RPMI8226 (cell line): Measurements from ENCODE around the gene PRR19.
A peak's percentile ranks its signal among the peaks of the same experiment; 100 is the strongest.

Source experiments
- DNase-seq: peaks from one replicate; pipeline ENCODE4 v3.0.0-alpha.2; 2015

Gene PRR19

DNA sequence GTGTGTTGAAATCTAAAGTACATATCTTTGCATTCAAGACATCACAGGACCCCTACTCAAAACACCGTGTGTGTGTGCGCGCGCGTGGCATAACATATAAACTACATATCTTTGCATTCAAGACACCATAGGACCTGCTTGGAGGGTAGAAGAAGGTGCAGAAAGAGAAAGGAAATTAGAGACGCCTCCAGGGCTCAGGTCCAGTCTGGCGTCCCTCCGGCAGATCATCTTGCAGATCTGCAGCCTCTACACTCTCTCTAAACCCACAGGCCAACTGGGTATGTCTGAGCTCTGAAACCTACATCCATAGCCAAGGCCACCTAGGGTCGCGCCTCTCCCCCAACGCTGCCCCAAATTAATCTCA is 1.2 kb downstream of the PRR19 start:
- DNase-seq: no peak

DNA sequence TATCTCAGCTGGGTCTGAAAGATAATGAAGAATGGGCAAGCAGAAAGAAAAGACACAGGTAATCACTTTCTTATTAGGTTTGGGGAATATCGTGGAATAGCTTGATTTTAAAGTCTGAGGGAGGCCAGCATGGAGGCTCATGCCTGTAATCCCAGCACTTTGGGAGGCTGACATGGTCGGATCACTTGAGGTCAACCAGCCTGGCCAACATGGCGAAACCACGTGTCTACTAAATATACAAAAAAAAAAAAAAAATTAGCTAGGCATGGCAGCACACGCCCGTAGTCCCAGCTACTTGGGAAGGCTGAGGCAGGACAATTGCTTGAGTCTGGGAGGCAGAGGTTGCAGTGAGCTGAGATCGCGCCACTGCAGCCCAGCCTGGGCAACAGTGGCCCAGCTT is 1.9 kb downstream of the PRR19 start:
- DNase-seq: no peak

DNA sequence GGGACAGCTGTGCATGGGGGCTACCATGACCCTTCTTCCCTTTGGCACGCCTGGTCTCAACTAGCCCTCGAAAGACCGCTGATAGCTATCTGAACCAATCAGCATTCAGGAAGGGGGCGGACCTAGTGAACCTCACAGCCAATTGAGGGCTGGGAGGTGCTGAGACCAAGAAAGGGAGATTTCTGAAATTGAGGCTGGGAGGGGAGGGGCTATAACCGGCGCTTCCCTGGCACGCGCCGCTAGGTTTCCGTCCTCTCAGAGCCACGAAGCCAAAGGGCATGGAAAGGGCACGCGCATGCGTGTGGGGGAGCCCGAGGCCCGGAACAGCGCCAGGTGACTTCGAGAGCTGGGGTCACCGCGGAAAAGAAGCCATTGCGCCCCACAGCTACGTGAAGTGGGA is 4.7 kb downstream of the PRR19 start:
- DNase-seq: no peak

DNA sequence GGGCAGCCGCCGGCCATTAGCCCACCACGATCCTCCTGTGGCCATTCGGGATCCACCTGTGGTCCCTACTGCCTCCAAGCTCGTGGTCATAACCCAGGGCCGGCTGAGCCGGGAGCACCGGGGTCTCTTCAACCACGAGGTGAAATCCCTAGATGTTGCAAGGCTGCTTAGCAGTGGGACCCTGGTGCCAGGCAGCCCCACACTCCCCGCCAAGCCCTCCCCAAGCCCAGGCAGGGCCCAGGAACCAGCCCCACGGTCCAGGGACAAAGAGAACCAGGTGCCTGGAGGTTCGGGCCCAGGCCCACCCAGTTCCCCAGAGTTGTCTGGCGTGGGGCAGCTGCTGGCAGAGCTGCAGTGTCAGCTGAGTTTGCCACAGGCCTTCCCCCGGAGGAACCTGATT is 7.8 kb downstream of the PRR19 start:
- DNase-seq: no peak

DNA sequence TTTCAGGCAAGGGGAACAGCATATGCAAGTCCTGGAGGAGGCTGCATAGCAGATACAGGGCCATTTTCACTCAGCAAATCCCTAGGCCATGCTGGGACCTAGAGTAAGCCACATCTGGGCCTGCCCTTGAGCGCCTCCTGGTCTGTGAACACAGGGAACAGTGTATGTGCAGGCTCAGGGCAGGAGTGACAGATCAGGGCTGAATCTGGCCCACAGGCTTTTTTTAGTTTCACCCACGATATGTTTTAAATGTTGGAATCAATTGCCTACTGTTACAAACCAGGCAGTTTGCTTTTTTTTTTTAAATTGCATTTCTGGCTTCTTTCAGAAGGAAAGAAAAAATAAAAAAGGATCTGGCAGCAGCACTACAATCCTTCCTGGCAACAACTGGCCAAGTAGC is 9.7 kb downstream of the PRR19 start:
- peak; percentile 33 for DNase-seq

DNA sequence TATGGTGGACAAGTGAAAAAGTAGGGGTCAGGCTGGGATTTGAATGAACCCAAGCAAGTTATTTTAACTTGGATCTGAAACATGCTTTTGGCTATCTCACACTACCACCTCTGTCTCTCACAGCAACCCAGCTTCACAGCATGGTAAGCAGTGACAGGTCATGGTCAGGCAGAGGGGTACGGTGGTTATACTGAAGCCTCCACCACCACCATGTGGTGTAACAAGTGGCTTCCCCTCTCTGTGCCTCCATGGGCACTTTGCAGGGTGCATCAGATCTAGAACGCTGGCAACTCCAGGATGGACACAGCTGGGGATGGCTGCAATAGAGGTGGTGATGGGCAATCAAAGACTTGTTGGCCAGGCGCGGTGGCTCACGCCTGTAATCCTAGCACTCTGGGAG is 10.4 kb downstream of the PRR19 start:
- no peak for DNase-seq

DNA sequence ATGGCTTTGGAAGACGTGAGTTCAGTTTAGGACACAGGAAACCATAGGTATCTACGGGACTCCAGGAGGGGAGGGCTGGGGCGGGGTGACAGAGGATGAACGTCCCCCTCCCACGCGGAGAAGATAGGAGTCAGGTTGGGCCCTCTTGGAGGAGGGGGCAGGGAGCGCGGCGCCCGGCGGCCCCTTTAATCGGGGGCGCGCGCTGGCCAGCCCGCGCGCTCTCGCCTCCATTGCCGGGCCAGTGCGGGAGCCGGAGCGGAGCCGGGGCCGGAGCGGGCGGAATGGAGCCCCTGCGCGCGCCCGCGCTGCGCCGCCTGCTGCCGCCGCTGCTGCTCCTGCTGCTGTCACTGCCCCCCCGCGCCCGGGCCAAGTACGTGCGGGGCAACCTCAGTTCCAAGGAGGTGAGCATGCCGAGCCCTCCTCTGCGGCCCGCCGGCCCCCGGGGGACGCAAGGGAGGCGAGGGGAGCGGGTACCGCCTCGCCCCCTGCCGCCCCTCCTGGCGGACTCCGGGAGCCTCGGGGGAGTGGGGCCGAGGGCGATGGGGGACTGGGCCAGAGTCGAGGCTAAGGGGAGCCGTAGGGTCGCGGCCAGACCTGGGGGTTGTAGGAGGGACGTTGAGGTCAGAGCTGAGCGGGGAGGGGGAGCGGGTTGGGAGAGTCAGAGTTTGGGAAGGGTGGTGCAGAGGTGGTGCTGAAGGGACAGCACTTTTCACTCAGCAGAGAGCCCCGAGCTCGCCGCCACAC is 11.3 kb downstream of the PRR19 start, which contains the start of gene TMEM145:
Gene TMEM145 (plus strand): TSS at position 214 of the 744 bp plus-strand sequence. CDS start 68 bp downstream, at position 282.
- peak; percentile 65 for DNase-seq

DNA sequence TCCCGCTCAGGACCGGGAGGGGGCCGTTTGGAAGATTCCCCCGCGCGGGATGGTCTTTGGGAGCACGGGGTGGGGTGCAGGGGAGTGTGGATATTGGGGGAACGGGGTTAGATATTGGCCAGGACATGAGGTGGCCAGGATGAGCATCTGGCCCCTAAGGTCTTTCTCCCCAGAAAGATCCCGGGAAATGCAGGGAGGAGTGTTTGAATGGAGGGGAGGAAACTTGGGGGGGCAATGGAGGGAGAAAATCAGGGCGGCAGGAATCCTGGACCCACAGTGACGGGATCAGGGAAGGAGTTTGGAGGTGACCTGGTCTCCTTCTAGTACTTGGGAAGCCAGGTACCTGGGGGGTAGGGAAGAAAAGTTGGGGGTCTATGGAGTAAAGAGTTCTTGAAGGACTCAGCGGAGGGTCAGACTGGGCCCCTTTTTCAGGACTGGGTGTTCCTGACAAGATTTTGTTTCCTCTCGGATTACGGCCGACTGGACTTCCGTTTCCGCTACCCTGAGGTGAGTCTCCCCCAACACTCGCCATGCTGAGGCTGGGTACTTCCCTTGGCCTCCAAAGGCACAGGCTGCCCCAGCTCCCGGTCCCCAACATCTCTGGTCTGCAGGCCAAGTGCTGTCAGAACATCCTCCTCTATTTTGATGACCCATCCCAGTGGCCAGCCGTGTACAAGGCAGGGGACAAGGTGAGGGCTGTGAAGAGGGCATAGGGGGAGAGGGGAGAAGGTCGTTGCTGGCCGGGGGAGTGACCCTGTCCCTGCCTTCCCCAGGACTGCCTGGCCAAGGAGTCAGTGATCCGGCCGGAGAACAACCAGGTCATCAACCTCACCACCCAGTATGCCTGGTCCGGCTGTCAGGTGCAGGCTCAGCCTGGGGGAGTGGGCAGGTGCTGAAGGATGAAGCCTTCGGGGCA is 12.2 kb downstream of the PRR19 start:
- no peak for DNase-seq

DNA sequence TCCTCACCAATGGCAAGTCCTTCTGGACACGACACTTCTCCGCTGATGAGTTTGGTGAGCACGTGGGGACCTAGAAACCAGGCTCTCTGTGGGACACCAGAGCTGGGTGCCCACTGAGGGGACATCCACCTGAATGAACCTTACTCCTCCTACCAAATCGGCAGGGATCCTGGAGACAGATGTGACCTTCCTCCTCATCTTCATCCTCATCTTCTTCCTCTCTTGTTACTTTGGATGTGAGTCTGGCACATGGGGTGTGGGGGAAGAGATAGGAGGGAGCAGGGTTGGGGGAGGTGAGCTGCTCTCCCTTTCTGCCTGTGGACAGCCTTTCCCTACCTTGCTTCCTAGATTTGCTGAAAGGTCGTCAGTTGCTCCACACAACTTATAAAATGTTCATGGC is 13.1 kb downstream of the PRR19 start:
- DNase-seq: no peak

DNA sequence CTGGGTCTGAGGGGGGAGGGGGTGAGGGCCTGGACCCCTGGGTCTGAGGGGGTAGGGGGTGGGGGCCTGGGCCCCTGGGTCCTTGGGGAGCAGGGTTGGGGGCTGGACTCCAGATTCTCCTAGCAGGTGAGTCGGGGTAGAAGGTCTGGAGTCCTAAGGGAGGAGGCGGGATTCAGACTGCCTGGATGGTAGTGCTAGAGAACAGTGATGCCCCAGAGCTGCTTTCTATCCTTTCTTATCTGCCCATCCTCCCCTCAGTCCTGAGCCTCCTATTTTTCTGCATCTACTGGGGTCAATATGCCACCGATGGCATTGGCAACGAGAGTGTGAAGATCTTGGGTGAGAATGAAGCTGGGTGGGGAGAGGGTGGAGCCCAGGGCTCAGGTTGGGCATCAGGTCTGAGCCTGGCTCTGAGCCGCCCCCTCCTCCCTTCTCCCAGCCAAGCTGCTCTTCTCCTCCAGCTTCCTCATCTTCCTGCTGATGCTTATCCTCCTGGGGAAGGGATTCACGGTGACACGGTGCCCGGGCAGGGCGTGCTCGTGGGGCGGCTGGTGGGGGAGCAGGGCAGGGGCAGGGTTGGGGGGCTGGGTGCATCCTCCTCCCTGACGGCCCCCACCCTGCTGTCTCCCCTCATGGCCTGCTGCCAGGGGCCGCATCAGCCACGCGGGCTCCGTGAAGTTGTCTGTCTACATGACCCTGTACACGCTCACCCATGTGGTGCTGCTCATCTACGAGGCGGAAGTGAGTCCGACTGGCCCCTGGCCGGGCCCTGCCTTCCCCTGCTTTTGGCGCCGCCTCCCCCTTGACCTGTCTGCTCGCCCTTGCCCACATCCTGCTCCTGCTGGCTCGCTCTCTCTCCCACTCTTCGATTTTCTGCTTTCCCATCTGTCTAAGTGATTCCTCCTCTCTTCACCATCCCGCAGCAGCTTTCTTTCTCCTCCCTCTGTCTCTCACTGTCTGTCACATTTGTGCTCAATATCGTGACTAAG is 14.6 kb downstream of the PRR19 start:
- DNase-seq: peak; percentile 44

DNA sequence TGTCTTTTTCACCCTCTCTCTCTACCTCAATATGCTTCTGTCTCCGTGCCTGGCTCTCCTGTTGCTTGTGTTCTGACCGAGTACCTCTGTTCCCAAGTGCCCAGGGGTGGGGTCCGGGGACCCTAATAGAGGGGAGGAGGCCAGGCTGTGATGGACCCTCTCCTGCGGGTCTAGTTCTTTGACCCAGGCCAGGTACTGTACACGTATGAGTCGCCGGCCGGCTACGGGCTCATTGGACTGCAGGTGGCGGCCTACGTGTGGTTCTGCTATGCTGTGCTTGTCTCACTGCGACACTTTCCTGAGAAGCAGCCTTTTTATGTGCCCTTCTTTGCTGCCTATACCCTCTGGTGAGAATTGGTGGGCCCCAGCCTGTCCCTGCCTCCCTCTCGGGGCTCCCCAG is 15.6 kb downstream of the PRR19 start:
- DNase-seq: no peak

DNA sequence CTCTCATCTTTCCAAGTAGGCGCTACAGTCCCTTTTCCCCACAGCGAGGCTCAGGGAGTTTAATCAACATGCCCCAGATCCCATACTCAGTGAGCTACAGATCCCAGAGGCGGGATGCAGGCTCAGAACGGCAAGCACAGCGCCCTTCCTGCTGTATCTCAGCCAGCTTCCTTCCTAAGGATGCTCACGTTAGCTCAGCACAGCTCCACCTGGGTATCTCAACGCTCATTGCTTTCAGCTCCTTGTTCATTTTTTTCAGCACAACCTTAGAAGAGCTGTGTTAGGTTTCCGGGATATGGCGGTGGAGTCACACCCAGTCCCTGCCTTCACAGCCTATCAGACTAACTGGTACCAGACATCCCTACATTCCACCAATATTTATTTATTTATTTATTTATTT is 20.4 kb downstream of the PRR19 start:
- no peak for DNase-seq

DNA sequence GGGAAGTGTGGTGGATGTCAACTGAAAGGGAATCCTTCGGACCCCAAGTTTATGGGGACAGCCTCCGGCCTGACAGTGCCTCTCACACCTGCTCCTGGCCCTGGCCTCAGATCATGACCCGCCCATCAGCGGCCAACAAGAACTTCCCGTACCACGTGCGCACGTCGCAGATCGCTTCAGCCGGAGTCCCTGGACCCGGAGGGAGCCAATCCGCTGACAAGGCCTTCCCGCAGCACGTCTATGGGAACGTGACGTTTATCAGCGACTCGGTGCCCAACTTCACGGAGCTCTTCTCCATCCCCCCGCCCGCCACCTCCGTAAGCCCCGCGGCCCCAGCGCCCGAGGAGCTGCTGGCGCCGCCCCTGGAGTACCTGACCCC is 21.5 kb downstream of the PRR19 start:
- DNase-seq: no peak

DNA sequence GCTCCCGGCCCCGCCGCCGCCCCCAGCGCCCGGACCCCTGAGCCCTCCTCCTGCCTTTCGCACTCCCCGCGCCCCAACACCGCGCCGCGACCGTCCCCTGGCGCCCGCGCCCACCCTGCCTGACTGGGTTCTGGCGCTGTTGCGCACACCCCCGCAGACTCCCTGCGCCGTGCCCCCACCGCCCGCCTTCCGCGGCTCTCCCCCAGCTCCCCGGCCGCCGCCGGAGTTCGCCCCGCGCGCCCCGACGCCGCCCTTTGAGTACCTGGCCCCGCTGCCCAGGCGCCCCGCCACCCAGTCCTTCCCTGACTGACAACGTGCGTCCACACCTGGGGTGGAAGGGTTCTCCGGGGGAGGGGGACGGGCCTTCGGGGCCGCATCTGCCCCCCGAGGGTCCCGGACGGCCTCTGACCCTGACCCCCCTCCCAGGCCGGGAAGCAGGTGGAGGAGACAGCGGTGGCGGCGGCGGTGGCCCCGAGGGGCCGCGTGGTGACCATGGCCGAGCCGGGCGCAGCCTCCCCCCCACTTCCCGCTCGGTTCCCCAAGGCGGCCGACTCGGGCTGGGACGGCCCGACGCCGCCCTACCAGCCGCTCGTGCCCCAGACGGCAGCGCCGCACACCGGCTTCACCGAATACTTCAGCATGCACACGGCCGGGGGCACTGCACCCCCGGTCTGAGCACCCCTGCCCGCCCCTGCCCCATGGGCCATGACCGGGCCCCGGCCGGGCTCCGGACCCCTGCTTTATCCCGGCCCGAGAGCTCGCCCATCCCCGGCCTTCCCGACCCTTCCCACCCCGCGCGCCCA is 22.1 kb downstream of the PRR19 start:
- peak; percentile 35 for DNase-seq

DNA sequence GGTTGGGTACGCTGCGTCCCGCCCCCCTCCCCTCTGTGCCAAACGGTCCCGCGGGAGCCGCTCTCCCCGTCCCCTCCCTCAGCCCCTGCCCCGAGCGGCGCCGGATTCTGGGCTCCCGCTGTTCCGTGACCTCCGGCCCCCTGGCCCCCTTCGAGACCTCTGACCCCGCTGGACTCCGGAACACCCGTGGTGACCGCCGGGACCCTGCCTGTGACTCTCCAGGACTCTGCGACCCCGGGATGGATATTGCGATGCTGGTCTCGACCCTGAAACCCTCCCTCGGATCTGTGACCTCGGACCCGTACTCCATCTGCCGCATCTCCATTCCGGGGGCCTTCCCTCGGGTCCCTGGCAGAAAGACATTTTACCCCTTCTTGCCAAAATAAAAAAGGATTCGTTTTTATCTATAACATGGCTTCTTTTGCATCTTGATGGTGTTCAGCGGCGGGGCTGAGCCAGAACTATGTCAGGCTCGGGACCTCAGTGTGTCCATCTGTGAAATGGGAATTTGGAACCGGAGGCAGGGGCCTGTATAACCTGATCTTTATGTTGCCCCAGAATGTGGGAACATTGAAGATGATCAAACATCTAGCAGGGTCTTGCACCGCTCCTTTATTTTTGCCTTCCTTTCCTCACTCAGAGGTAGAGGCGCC is 22.8 kb downstream of the PRR19 start:
- DNase-seq: no peak

DNA sequence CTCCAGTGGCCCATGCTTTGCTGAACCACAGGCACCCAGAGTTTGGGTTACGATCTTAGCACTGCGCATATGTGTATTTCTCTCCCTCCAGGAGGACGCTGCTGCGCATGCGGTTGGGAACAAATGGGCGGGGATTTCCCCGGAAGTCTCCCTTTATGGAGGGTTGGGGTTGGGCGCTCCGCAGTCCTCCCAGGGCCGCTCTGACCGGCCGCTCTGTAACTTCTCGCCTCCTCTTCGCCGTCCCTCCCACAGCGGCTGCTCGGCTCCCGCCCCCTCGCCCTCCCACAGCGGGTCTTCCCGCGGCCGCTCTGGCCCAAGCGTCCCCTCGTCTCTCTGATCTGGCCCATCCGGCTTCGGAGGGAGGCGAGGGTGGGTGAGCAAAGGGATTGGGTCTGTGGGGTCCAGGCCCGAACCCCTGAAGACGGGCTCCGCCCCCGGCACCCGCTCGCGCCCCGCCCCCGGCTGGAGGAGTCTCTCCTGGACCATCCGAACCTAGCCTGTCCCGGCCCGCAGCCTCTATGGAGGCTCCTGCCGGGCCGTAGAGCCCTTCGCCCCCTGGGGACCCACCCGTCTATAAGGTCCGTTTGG is 23.5 kb downstream of the PRR19 start, which contains the start of gene MEGF8:
Gene MEGF8 (plus strand): TSS at position 328 of the 588 bp plus-strand sequence. CDS start 609 bp downstream, outside the sequence.
- peak; percentile 96 for DNase-seq

DNA sequence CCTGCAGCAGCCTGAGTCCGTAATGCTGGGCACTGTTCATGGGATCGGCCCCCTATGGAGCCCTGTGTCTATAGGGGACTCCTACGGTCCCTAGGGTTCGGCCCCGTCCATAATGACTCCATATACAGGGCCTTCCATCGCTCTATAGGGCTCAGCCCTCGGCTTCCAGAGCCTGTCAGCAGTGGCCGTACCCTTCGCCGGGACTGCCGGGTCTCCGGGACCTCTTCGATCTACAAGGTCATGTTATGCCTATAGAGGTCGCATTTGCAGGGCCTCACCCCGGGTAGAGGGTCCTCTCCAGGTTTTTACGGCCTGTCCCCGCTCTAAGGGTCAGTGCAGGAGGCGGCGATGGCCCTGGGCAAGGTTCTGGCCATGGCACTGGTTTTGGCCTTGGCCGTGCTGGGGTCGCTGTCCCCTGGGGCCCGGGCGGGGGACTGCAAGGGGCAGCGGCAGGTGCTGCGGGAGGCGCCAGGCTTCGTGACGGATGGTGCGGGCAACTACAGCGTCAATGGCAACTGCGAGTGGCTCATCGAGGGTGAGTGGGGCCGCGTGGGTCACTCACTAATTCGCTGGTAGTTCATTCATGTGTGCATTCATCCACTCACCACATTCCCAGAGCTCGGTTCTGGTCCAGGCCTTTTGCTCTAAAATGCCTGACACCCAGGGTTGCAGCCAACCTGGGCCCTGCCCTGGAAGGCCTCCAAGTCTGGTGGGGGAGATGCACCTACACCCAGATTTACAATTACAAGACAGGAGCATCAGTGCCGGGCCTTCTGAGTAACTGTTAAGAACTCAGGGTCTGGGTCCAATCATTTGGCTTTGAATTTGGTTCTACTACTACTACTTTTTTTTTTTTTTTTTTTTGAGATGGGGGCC is 24.2 kb downstream of the PRR19 start:
- no peak for DNase-seq

DNA sequence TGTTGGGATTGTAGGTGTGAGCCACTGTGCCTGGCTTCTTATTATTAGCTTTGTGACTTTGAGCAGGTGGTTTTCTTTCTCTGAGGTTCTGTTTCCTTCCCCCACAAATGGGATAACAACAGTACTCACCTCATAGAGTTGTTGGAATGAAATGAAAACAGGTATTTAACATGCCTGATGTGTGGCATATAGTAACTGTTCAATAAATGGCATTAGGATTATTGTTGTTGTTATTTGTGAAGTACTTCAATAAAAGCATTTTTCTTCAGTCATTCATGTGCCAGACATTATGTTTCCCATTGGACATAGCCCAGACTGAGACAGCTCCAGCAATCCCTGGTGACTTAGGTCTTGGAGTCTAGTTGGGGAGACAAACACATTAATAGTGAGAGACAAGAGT is 25.0 kb downstream of the PRR19 start:
- no peak for DNase-seq

DNA sequence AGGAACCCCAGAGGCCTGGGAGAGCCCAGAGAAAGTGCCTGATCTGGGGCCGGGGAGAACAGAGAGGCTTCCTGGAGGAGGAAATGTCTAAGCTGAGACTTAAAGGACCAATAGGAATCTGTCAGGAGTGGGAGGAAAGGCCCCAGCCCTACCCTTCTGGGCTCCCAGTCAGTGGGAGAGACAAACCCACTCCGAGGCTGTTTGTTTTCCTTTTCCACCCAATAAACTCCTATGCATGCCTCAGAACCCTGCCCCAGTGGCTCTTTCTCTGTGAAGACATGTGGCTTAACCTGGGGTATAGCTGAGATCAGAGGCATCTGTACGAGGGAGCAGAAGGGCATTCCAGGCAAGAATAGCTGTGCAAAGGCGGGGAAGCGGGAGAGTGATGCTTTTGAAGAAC is 25.4 kb downstream of the PRR19 start:
- DNase-seq: no peak

DNA sequence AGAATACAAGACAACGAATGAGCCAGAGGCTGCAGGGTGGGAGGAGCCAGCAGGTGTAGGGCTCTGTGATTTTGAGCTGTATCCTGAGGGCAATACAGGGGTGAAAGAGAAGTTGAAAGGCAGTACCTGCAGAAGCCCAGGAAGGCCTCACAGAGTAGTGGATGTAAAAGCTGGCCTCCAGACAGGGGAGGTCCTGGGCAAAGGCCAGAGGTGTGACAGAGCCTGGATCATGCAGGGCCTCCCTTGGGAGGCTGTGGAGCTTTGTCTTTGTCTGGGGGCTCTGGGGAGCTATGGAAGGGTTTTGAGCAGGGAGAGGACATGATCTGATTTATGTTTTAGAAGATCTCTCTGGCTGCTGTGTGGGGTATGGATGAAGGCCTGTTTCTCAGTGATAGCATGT is 26.2 kb downstream of the PRR19 start:
- DNase-seq: no peak
